Mucosa of rectum (tissue), 2 donors: Measurements from ENCODE around the gene COL28A1.

Experiments
- H3K27ac ChIP-seq, 2 donors: one replicate each; pipeline ENCODE4 v1.7.0; 2013; ENCODE audit warnings: inconsistent platforms in 2 of 2, low read depth in 2 of 2, low read length in 2 of 2
- H3K27me3 ChIP-seq, 2 donors: one replicate each; pipeline ENCODE4 v1.7.0; 2013; ENCODE audit warnings: low read length in 2 of 2; ENCODE audit not compliant: control insufficient read depth in 2 of 2, insufficient read depth in 2 of 2
- H3K36me3 ChIP-seq, 2 donors: one replicate each; pipeline ENCODE4 v1.7.0; 2013; ENCODE audit warnings: low read length in 2 of 2; ENCODE audit not compliant: control insufficient read depth in 2 of 2, insufficient read depth in 2 of 2
- H3K4me1 ChIP-seq, 2 donors: one replicate each; pipeline ENCODE4 v1.7.0; 2013; ENCODE audit warnings: low read length in 2 of 2, mild to moderate bottlenecking in 1 of 2; ENCODE audit not compliant: control insufficient read depth in 2 of 2, insufficient read depth in 2 of 2
- H3K4me3 ChIP-seq, 2 donors: one replicate each; pipeline ENCODE4 v1.7.0; 2013; ENCODE audit warnings: low read length in 2 of 2
- H3K9ac ChIP-seq, 2 donors: one replicate each; pipeline ENCODE4 v1.7.0; 2013; ENCODE audit warnings: low read length in 2 of 2, low read depth in 1 of 2, mild to moderate bottlenecking in 1 of 2
- H3K9me3 ChIP-seq, 2 donors: one replicate each; pipeline ENCODE4 v1.7.0; 2013; ENCODE audit warnings: low read length in 2 of 2; ENCODE audit not compliant: control insufficient read depth in 2 of 2
- donor health status: healthy.
- donor health status: Normal muscosa, but diverticular disease.

Gene COL28A1

GRCh38 chr7:7452652-7453051 lies 83.0 kb downstream of the COL28A1 start:
- no peak overlapping the region for H3K4me3 ChIP-seq
- H3K27me3 ChIP-seq, result no peaks in the 10 kb centered on the region
- no peaks in the 10 kb centered on the region for H3K4me1 ChIP-seq
- no peak overlapping the region for H3K9ac ChIP-seq
- H3K36me3 ChIP-seq, result no peaks in the 10 kb centered on the region
- no peak overlapping the region for H3K27ac ChIP-seq
- H3K9me3 ChIP-seq, result peaks cover 0 to 9% of the 10 kb centered on the region in 2 donors

GRCh38 chr7:7452119-7452518 lies 83.6 kb downstream of the COL28A1 start:
- Histone ChIP-seq H3K9me3 (peaks cover 0 to 9% of the 10 kb centered on the region in 2 donors), H3K4me3 (no peak overlapping the region), H3K36me3 (no peaks in the 10 kb centered on the region), H3K27me3 (no peaks in the 10 kb centered on the region), H3K4me1 (no peaks in the 10 kb centered on the region), H3K9ac (no peak overlapping the region), H3K27ac (no peak overlapping the region)

GRCh38 chr7:7449055-7449454 lies 86.6 kb downstream of the COL28A1 start:
- Histone ChIP-seq H3K4me1 (peaks cover 0 to 2% of the 10 kb centered on the region in 2 donors), H3K27me3 (no peaks in the 10 kb centered on the region), H3K4me3 (no peak overlapping the region), H3K27ac (no peak overlapping the region), H3K9me3 (peaks cover 0 to 9% of the 10 kb centered on the region in 2 donors), H3K36me3 (no peaks in the 10 kb centered on the region), H3K9ac (no peak overlapping the region)

- H3K9me3 ChIP-seq, result peaks cover 0 to 9% of the 10 kb centered on the region in 2 donors
- no peaks in the 10 kb centered on the region for H3K27me3 ChIP-seq
- H3K27ac ChIP-seq, result no peak overlapping the region
- no peak overlapping the region for H3K9ac ChIP-seq
- no peak overlapping the region for H3K4me3 ChIP-seq
- peaks cover 0 to 2% of the 10 kb centered on the region in 2 donors for H3K4me1 ChIP-seq
- no peaks in the 10 kb centered on the region for H3K36me3 ChIP-seq
Measured at GRCh38 chr7:7446616-7447015, 89.1 kb downstream of the COL28A1 start.

GRCh38 chr7:7443806-7444350 lies 91.8 kb downstream of the COL28A1 start:
- H3K36me3 ChIP-seq, result no peaks in the 10 kb centered on the region
- peaks cover 0 to 2% of the 10 kb centered on the region in 2 donors for H3K4me1 ChIP-seq
- H3K4me3 ChIP-seq, result no peak overlapping the region
- H3K27ac ChIP-seq, result no peak overlapping the region
- peaks cover 0 to 5% of the 10 kb centered on the region in 2 donors for H3K9me3 ChIP-seq
- no peaks in the 10 kb centered on the region for H3K27me3 ChIP-seq
- H3K9ac ChIP-seq, result no peak overlapping the region

GRCh38 chr7:7439564-7439963 lies 96.1 kb downstream of the COL28A1 start:
- H3K9me3 ChIP-seq, result no peaks in the 10 kb centered on the region
- H3K9ac ChIP-seq, result no peak overlapping the region
- H3K27ac ChIP-seq, result no peak overlapping the region
- no peaks in the 10 kb centered on the region for H3K36me3 ChIP-seq
- H3K27me3 ChIP-seq, result no peaks in the 10 kb centered on the region
- H3K4me1 ChIP-seq, result peaks cover under 1 to 2% of the 10 kb centered on the region in 2 donors
- no peak overlapping the region for H3K4me3 ChIP-seq

GRCh38 chr7:7438851-7439250 lies 96.8 kb downstream of the COL28A1 start:
- Histone ChIP-seq H3K27ac (no peak overlapping the region), H3K9ac (no peak overlapping the region), H3K27me3 (no peaks in the 10 kb centered on the region), H3K4me1 (peaks cover 0 to 3% of the 10 kb centered on the region in 2 donors), H3K4me3 (no peak overlapping the region), H3K9me3 (no peaks in the 10 kb centered on the region), H3K36me3 (no peaks in the 10 kb centered on the region)

- Histone ChIP-seq H3K36me3 (no peaks in the 10 kb centered on the region), H3K4me3 (no peak overlapping the region), H3K9ac (no peak overlapping the region), H3K27ac (no peak overlapping the region), H3K9me3 (no peaks in the 10 kb centered on the region), H3K4me1 (peaks cover 0 to 3% of the 10 kb centered on the region in 2 donors), H3K27me3 (no peaks in the 10 kb centered on the region)
Measured at GRCh38 chr7:7435978-7436377, 99.7 kb downstream of the COL28A1 start.

GRCh38 chr7:7434329-7434728 lies 101.3 kb downstream of the COL28A1 start:
- H3K9ac ChIP-seq, result no peak overlapping the region
- H3K4me1 ChIP-seq, result peaks cover 0 to 3% of the 10 kb centered on the region in 2 donors
- no peaks in the 10 kb centered on the region for H3K9me3 ChIP-seq
- no peak overlapping the region for H3K27ac ChIP-seq
- H3K27me3 ChIP-seq, result no peaks in the 10 kb centered on the region
- no peak overlapping the region for H3K4me3 ChIP-seq
- H3K36me3 ChIP-seq, result no peaks in the 10 kb centered on the region

- H3K4me1 ChIP-seq, result peaks cover 0 to 3% of the 10 kb centered on the region in 2 donors
- H3K9ac ChIP-seq, result no peak overlapping the region
- no peaks in the 10 kb centered on the region for H3K9me3 ChIP-seq
- H3K27me3 ChIP-seq, result no peaks in the 10 kb centered on the region
- H3K4me3 ChIP-seq, result no peak overlapping the region
- no peak overlapping the region for H3K27ac ChIP-seq
- no peaks in the 10 kb centered on the region for H3K36me3 ChIP-seq
Measured at GRCh38 chr7:7433811-7434210, 101.9 kb downstream of the COL28A1 start.

GRCh38 chr7:7432979-7433378 lies 102.7 kb downstream of the COL28A1 start:
- peaks cover 0 to 3% of the 10 kb centered on the region in 2 donors for H3K4me1 ChIP-seq
- H3K36me3 ChIP-seq, result no peaks in the 10 kb centered on the region
- H3K9ac ChIP-seq, result no peak overlapping the region
- H3K27ac ChIP-seq, result no peak overlapping the region
- no peaks in the 10 kb centered on the region for H3K27me3 ChIP-seq
- no peak overlapping the region for H3K4me3 ChIP-seq
- no peaks in the 10 kb centered on the region for H3K9me3 ChIP-seq
